HuH-7 (cell line): ENCODE data around the gene UBE2B.

ENCODE experiments used
- DNase-seq: peaks from one replicate; pipeline ENCODE4 v3.0.0; 2011; ENCODE audit warnings: low spot score

The UBE2B gene

DNA sequence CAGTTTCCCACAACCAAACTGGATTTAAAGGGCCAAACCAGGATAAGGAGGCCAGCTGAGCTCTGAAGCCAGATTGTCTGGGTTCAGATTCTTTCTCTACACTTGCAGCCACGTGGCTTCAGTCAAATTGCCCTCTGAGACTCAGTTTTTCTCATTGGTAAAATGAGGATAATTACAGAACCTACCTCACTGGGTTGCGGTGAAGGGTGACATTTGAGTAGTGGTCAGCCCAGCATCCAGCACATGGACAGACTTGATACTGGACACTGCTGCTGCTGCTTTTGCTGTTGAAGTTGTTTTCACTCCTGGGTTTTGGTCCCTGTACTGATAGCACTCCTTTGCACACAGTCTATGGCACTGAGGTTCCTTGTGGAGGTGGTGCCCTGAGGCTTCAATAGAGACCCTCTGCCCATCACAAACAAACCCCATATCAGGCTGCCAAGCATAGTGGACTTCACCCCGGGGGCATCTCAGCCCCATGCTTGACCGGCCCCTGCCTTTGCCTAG lies 66.0 kb downstream of the UBE2B start:
- no peak for DNase-seq

DNA sequence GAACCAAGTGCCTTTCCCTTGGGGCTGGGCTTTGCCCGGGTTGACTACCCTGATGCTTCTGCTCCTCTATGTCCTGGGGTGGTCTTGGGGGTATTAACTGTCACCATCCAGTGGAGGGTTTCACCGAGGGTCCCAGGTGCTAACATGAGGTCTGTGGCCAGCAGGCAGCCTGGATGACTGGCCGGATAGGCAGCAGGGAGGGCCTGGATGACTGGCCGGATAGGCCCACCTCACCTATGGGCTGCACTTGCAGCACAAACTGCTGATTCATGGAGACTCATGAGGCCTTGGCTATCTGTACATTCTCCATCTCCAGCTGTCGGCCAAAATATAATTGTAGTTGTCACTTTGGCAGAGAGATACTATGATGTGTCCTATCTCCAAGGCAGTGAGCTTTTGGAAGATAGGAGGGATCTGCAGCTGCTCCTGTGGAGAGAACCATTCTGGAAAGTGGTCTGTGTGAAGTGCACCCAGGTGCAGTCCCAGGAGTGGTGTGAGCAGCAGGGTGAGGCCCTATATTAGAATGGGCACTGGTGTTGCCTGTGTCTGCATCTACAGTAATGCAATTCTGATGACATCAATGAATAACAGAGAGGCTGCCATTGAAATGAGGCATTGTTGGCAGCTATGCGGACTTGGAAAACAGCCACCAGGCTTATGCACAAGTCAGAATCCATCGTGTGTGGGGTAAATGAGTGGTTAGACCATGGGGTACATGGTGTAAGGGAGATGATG lies 66.6 kb downstream of the UBE2B start:
- DNase-seq = no peak

- DNase-seq = no peak
These were observed 67.4 kb downstream of the UBE2B start for GRCh38 chr5:134438721-134439123.

GRCh38 chr5:134439210-134439654 lies 67.9 kb downstream of the UBE2B start:
- no peak for DNase-seq

DNA sequence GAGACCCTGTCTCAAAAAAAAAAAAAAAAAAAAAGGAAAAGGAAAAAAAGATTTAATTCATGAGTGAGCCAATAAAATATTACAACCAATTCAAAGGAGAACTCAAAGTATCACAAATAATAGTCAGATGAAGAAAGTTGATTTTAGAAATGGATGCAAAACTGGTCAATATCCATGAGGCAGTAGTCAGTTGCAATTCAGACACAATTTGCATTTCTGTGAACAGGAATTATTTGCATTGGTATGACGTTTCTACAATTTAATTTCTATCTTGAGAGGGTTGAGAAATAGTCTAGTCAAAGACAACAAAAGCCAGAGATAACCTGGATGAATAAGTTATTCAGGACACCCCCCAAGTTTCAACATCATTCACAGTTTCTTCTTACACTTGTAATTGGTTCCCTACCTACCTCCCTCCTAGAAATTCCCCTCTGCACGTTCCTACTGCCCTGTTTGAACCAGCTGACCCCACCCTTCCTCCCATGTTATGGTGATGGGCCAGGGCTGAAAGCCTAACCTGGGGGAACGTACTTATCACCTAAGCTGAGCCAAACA lies 68.9 kb downstream of the UBE2B start:
- no peak for DNase-seq
